ENCODE results near the gene COX6A1.

- TF ChIP-seq EZH2phosphoT487 (conservative IDR thresholded peaks at IDR 0.05; ENCODE audit: low read length), result no peak
- TF ChIP-seq CTCF (IDR thresholded peaks at IDR 0.05; ENCODE audit: insufficient read depth, low read length, poor library complexity, severe bottlenecking), result no peak
Observed at GRCh38 chr12:120413901-120414695, 23.8 kb upstream of the COX6A1 start.

Measured in SU-DHL-6 (cell line).